NCI-H82 treated with DMSO at 0.1 percent for 48 hours (cell line): ENCODE data around the gene PPIL4.

Experiments
- DNase-seq: peaks from one replicate; lab custom pipeline; 2025; ENCODE audit not compliant: unreplicated experiment; lab: John Stamatoyannopoulos, UW

PPIL4 gene

GRCh38 chr6:149545754-149546471 lies at the start of gene PPIL4:
Gene PPIL4 (minus strand): TSS chr6:149546043. CDS start chr6:149546005, 38 bp downstream.
- DNase-seq, result peak; percentile 79

- DNase-seq, result no peak
Observed at GRCh38 chr6:149593408-149593807, 47.6 kb upstream of the PPIL4 start.

GRCh38 chr6:149592983-149593382 lies 47.1 kb upstream of the PPIL4 start:
- DNase-seq, result no peak

GRCh38 chr6:149586149-149586548 lies 40.3 kb upstream of the PPIL4 start:
- peak; percentile 15 for DNase-seq

- DNase-seq, result no peak
Observed at GRCh38 chr6:149581349-149581748, 35.5 kb upstream of the PPIL4 start.

- no peak for DNase-seq
Observed at GRCh38 chr6:149580880-149581279, 35.0 kb upstream of the PPIL4 start.

- no peak for DNase-seq
Observed at GRCh38 chr6:149567945-149568585, 22.2 kb upstream of the PPIL4 start.

GRCh38 chr6:149567194-149567586 lies 21.3 kb upstream of the PPIL4 start:
- no peak for DNase-seq

- DNase-seq, result no peak
Observed at GRCh38 chr6:149566410-149567193, 20.8 kb upstream of the PPIL4 start.

GRCh38 chr6:149565527-149566409 lies 19.9 kb upstream of the PPIL4 start, which contains the start of gene GINM1:
Gene GINM1 (plus strand): TSS chr6:149566375. CDS start chr6:149566415, 40 bp downstream.
- DNase-seq, result peak; percentile 76

GRCh38 chr6:149563928-149564325 lies 18.1 kb upstream of the PPIL4 start:
- DNase-seq, result no peak

- DNase-seq, result no peak
Observed at GRCh38 chr6:149563203-149563927, 17.5 kb upstream of the PPIL4 start.

- DNase-seq, result no peak
Observed at GRCh38 chr6:149560736-149561135, 14.9 kb upstream of the PPIL4 start.

GRCh38 chr6:149559389-149559788 lies 13.5 kb upstream of the PPIL4 start:
- DNase-seq, result no peak

GRCh38 chr6:149558029-149558428 lies 12.2 kb upstream of the PPIL4 start:
- DNase-seq, result no peak

GRCh38 chr6:149551920-149552319 lies 6.1 kb upstream of the PPIL4 start:
- DNase-seq, result no peak

- DNase-seq, result no peak
Observed at GRCh38 chr6:149545258-149545753, 537 bp downstream of the PPIL4 start.

- DNase-seq, result no peak
Observed at GRCh38 chr6:149544646-149545257, 1.1 kb downstream of the PPIL4 start.

- no peak for DNase-seq
Observed at GRCh38 chr6:149541139-149541538, 4.7 kb downstream of the PPIL4 start.

GRCh38 chr6:149534742-149535141 lies 11.1 kb downstream of the PPIL4 start:
- DNase-seq, result no peak
